ENCODE results near the gene DOK5.

Gene DOK5

DNA sequence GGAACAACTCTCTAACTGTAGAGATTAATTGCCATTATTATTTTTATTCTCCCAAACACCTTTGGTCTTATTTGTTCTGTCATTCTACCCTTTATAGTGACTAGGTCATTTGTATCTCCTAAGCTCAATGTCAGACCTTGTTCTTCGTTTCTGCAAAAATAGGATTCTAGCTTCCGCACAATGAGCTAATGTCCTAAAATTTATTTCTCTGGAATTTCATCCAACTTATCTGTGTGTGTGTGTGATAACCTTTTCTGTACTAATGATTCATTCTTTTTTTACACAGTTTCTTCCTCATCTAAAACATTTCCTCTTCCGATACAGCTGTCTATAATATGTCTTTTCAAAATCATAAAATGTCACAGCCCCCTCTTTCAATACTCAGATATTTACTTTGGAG lies 84.5 kb downstream of the DOK5 start:
- no peak for DNase-seq (ENCODE audit: low read depth)

DNA sequence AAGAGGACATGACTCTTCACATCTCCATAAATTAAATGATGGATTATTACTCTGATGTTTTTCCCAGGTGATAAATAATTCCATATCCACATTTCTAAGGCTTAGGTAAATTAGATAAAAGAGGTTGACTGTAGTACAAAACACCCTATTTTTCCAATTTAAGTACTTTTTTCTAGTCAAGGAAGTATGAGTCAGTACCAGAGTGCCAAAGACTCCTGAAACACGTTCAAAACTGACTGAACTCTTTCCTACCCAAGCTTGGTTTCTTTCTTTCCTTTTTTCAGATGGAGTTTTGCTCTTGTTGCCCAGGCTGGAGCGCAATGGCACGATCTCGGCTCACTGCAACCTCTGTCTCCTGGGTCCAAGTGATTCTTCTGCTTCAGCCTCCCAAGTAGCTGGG lies 85.0 kb downstream of the DOK5 start:
- DNase-seq (ENCODE audit: low read depth) = no peak

DNA sequence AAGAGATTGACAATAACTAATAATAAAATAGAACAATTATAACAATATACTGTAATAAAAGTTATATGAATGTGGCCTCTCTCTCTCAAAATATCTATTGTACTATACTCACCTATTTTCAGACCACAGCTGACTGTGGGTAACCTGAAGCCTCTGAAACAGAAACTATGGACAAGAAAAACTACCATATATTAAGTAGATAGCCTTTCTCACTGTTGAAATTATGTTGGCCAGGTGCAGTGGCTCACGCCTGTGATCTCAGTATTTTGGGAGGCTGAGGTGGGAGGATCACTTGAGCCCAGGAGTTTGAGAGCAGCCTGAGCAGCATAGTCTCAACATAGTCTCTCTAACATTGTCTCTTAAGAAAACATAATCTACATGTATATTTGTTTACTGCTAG lies 89.9 kb downstream of the DOK5 start:
- no peak for DNase-seq (ENCODE audit: low read depth)

DNA sequence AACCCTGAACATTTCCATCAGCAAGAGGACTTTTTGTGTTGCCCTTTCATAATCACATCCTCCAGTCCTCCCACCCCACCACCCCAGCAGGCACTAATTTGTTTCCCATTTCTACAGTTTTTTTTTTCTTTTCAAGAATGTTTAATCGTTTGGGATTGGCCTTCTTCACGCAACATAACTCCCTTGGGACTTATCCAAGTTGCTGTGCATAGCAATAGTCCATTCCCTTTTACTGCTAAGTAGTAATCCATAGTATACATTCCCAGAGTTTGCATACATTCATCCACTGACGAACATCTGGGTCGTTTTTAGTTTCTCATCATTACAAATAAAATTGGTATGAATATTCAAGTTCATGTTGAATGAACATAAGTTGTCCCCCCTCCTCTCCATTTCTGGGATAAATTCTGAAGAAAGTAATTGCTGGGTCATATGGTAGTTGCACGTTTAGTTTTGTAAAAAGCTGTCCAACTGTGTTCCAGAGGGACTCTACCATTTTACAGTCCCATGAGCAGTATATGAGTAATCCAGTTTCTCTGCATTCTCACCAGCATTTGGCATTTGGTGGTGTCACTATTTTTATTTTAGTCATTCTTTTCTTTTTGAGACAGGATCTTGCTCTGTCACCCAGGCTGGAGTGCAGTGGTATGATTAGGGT lies 90.8 kb downstream of the DOK5 start:
- no peak for DNase-seq (ENCODE audit: low read depth)

DNA sequence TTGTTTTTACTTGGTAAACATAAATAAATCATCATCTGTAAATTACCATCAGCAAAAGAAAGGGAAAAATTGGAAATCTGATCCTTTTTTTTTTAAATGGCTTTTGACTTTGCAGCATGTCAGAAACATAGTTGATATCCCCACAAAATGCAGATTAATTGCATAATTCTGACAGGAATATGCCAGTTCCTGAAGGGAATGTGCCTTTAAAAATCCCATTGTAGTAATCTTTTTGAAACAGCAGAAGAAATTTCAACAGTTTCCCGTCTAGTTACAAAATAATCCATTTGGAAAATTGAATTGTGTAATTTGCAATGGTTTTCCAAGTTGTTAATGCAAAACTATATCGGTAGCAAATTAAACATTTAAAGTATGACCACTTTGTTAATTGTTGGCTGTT lies 95.2 kb downstream of the DOK5 start:
- no peak for DNase-seq (ENCODE audit: low read depth)

DNA sequence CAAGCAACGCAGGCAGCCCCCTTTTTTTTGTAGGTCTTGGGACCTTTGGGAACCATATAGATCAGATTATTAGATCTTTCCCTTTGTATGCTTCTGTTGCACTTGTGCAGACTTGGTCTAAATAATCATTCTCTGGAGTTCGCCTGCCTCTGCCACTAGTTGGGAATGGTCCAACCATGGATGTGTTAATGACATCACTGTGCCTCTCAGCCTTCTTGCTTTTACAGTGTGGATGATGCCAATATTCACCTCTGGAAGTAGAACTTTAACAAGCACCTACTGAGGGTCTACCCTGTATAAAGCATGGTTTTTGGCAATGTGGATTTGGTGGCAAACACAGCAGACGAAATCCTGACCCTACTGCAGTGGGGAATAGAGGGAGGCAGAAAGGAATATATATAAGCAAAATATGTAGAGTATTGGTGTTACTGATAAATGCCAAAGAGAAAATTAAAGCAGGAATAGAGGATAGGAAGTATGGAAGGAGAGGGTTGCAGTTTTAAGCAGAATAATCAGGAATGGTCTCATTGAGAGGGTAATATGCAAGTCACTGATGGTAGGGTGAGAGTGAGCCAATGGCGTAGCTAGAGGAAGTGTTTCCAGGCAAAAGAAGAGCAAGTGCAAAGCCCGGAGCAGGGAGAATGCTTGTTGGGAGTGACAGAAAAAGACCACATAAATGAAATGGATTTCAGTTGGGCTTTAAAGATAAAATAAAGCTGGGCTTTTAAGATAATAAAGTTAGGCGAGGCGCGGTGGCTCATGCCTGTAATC lies 97.5 kb downstream of the DOK5 start:
- no peak for DNase-seq (ENCODE audit: low read depth)

DNA sequence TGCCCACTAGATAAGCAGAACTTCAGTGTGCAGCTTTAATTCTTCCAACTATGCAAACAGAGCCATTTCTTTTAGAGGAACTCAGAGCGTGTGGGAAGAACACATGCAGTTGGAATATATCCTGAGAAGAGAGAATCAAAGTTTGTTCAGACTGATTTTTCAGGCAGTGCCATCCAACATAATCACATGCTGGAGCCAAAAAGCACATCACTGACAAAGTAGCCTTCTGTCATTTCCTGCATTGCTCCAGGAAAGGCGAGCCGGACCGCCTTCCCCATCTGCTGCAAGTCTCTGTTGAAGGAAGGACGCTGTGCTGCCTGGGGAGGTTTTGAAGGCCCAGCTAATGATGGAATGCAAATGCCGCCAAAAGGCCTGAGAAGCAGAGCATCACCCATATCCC lies 98.4 kb downstream of the DOK5 start:
- no peak for DNase-seq (ENCODE audit: low read depth)

DNA sequence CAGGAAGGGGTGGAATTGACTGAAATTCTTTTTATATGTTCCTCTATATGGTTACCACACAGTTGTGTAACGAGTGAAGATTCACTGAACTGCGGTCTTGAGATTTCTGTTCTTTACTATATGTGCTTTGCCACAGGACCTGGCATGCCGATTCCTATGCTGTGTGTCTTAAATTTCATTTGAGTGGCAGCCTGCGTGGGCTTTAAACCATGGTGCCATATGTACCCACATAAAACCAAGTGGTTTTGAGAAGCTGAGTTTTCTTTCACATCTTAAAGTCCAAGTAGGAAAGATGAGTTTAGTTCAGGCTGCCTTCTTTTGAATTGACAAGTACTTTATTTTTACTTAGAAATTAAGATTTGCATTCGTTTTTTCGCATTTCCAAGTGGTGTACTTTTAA lies 101.1 kb downstream of the DOK5 start:
- no peak for DNase-seq (ENCODE audit: low read depth)

DNA sequence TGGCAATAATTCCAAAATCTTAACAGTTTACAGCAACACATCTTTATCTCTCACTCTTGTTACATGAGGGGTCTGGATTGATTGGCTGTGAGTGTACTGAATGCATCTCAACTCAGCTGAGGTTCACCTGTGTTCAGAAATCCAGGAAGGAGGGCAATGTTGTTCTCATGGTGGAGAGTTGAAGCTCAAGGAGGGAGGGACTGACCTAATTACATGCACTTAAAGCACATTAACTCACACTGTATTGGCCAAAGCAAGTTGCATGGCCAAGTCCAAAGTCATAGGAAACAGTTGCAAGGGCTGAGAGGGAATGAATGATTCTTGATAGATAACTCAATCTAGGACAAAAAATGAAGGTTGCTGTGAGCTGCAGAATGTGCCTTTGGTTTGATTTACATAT lies 102.2 kb downstream of the DOK5 start:
- DNase-seq (ENCODE audit: low read depth) = no peak

DNA sequence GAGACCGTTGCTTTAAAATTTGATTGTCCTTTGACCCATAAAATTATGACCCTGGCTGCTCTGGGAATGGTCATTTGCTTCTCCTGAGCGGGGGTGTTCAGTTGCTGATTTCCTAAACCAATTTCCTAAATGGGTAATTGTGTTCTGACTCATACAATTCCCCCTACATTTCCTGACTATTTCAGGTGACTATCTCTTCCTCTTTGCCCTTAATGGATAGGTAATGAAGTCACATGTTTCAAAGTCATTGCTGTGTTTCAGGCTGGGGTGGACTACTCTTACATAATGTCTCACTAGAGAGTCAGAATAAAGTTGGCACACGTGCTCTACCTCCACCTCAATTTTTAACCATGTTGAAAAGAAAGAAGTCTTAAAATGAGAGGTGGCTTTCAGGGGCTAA lies 109.8 kb downstream of the DOK5 start:
- DNase-seq (ENCODE audit: low read depth) = no peak

DNA sequence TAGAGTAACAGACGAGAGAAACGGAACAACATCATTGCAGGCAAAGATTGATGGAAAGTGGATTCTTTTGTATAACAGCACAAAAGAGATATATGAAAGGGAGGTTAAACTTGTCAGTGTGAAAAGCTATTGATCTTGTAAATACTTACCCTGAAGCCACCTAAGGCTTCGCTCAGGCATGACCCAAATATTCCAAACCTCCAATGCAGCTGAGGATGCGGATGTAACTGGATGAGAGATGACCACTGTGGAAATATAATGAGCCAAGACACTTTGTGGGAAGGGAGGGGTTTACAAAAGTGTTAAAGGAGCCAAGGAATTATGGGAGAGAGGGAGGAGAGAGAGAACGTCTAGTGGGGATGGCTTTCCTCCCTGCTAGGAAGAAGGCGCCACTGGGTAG lies 112.0 kb downstream of the DOK5 start:
- no peak for DNase-seq (ENCODE audit: low read depth)

DNA sequence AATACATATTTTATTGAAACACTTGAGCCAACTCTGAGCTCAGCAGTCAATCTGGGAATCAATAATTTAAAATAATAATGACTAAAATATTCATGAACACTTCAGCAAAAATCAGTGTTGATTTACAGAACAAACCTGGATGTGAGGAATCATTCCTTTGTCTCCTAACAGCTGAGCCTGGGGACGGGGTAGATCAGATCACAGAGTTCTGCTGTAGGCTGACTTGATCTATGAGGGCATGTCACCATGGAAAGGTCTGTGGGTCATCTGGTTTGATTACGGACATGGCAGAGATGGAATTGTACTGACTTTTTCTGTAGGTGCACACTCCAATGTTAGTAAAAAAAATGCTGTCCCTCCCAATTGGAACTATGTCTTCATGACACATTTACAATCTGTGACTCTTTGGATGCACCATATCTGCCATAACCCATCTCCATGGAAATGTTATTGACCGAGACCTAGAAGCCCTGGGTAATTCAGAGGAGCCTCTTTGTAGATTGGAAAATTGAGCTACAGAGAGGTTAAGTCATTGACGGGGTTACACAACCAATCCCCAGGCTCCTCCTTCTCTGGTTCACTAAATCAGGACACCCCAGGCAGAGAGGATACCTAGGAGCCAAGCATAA lies 114.1 kb downstream of the DOK5 start:
- DNase-seq (ENCODE audit: low read depth) = no peak

DNA sequence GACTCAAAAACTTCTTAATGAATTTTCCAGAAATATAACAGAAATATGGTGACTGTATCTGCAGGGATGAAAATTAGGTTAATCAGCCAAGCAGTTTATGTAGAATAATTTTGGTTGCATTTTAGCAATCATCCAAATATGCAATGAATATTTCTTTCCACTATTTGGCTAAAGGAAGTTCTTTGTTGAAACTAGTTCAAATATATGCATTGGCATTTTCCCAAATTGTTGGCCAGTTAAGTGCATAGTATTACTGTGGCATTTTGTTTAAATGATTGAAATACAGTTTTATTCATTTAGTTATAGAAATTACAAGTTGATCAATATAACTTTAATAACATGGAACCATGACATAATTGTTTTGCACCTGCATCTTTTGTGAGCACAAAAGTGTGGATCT lies 115.5 kb downstream of the DOK5 start:
- no peak for DNase-seq (ENCODE audit: low read depth)

DNA sequence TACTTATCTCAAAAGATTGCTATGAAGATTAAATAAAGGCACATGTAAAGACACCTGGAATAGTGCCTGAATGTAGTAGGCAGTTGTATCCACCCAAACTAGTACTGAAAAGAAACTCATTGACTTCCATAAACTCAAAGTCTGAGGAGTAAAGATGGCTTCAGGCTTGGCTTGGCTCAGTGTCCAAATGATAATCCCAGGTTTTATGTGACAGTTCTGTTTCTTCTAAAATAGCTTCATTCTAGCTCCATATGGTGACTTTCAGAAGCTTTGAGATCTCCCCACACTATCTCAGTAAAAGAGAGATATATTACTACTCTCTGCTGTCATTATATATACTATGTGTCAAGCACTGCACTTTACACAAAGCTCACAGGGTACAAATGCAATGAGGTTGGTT lies 121.3 kb downstream of the DOK5 start:
- DNase-seq (ENCODE audit: low read depth) = no peak

DNA sequence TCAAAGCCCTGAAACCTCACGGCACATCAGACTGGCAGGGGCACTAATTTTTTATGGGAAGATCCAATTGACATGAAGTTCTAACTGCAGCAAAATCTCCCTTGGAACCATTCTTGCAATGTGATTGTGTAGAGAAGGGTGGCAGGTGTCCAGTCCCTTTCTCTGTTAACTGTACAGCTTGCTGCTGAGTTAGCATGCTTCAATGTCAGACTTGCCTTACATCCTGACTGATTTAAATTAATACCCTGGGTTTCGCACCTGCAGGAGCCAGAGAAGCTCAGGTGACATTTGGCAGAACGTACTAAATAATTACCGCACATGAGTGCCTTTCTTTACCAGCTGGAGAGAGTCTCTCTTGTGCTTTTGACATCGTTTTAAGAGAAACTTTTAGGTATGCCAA lies 123.0 kb downstream of the DOK5 start:
- DNase-seq (ENCODE audit: low read depth) = no peak

DNA sequence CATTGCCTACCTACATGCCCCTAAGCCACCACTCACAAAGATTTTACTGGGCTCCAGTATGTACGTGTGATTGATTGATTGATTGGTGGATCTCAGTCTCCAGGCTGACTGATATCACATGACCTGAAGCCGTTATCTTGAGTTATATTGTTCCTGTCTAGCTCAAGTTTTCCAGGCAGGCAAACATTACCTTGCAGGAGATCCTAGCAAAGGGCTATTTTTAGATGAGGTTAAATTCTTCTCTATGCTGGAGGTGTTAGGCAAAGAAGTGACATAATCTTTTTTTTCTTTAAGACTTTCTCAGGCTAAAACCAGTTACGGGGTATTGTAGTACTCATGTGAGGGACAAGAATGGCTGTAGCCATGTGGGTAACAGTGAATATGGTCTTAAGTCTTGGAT lies 125.2 kb downstream of the DOK5 start:
- DNase-seq (ENCODE audit: low read depth) = no peak

DNA sequence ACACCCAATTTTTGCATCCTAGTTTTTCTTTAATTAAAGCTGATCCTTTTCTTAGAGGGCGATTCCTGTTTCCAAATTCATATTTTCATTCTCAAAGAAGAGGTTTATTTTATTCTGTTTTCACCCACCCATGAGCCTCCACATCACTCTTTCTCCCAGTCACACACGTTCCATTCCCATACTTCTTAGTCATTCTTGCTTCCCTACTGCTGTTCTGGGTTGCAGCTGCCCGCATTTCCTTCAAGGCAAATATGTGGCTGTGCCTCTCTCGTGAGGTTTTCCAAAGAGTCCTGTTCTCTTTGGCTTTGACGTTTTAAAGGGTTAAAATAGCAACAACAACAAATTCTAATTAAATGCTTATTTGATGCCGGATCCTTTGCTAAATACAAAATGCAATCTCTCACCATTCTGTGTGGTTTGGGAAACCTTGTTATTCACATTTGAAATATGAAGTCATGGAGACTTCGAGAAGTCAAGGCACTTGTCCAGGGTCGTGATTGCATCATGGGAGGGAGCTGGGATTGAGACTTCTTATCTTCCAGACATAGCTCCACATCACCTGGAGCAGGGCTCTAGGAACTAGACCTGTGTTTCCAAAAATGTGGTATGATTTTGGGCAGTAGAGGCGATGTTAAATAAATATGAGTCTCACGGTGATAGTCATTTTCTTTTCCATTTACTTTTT lies 126.6 kb downstream of the DOK5 start:
- no peak for DNase-seq (ENCODE audit: low read depth)

DNA sequence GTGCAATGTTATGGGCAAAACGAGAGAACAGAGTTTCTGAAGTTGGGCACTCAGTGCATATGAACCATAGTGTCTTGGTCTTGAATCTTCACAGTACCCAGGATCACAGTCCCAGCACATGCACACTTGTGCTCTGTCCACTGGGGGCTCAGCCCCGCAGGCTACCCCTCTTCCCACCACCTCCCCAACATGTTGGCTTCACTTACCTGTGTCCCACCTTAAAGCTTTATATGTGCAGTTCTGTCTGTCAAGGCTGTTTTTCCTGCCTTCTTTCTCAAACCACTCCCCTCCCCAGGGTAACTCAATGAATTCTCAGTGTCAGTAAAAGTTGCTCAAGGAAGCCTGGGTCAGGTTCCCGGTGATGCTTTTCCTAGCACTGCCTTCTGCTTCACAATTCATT lies 129.9 kb downstream of the DOK5 start:
- no peak for DNase-seq (ENCODE audit: low read depth)

DNA sequence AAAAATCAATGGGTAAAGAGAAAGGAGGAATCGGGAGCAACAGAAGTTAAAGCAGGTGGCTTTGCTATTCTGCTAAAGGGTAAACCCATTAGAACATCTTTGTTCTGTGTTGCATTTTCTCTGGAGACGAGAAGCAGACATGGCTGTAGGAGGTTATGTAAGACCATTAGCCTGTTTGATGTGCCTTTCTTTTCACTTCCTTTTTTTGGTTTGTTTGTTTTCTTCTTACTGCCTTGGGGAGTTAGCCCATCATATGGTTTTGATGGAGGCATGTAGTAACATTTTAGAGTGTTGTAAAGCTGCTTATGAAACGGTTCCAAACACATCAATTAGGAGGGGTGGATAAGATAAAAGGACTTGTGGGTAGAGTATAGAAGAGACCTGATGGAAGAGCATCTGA lies 131.0 kb downstream of the DOK5 start:
- DNase-seq (ENCODE audit: low read depth) = no peak

DNA sequence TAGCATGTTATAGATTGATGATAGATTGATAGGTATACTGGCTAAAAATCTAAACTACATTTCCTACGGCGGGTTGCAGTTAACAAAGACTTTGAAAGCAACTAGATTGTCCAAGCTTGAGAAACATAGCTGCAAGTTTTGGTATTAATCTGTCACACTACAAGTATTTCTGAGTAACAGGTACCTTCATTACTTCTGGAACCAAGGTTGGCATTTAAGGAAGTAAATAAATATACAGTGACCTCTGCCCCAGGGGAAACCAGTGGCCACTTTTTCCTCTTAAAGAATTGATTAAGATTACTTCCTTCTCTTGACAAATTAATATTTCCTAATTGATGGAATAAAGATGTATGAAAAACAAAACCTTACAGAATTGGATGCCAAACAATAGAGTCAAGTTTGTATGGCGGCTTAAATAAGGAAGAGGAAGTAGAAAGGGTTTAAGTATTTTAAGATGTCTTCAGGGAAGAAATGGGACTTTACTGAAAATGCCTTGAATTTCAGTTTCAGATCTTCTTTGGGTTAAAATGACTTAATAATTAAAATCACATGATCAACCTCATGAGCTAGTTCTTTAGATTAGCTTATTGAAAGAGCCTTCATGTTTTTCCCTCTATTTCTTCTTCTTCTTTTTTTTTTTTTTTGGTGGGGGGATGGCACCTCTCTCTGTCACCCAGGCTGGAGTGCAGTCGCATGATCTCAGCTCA lies 132.8 kb downstream of the DOK5 start:
- no peak for DNase-seq (ENCODE audit: low read depth)

DNA sequence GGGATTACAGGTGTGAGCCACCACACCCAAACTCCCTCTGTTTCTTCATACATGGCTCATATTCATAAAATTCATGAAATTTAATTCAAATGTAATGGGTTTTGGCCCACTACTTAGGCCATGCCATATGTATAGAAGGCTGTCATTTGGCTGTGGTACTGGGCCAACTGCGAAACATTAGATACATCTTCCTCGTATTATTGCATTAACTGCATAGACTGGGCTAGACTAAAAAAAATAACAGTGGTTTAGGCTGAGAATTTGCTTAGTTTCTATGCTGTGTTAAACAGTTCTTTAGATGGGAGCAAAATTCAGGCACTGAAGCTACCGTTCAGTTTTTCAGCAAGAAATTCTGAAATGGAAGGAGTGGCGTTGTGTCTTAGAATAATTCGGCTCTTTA lies 133.6 kb downstream of the DOK5 start:
- DNase-seq (ENCODE audit: low read depth) = no peak

DNA sequence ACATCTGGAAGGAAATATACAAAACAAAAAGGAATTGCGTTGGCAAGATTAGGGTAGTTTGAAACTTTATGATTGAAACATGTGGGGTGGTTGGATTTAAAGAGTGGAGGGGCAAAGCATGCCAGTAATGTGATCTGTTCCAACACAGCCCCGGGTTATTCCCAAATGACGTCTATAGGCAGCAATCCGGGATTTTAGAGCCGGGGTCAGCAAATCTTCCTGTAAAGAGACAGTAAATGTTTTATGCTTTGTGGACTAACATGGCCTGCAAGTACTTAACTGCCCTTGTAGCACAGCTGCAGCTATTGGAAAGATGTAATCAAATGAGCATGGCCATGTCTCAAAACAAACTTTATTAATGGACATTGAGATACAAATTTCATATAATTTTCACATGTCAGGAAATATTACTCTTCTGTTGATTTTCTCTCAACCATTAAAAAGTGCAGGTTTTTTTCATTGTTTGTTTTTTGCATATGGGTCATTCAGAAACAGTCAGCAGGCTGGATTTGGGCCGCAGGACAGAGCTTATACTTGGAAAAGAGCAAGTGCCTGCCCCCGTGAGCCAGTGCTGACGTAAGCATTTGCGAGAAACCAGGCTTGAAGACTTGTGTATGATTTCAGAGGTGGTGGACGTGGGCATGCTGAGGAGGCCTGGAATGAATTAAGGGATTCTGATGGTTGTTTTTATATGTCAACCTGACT lies 136.5 kb downstream of the DOK5 start:
- no peak for DNase-seq (ENCODE audit: low read depth)
